ENCODE measurements around the gene TIA1.
A peak's percentile ranks its signal among the peaks of the same experiment; 100 is the strongest.
"Not testable (repeated sequence)": the region's sequence is repeated elsewhere in the genome, so short reads cannot be mapped to it uniquely, and the experiment has no call there.

The TIA1 gene, protein sequence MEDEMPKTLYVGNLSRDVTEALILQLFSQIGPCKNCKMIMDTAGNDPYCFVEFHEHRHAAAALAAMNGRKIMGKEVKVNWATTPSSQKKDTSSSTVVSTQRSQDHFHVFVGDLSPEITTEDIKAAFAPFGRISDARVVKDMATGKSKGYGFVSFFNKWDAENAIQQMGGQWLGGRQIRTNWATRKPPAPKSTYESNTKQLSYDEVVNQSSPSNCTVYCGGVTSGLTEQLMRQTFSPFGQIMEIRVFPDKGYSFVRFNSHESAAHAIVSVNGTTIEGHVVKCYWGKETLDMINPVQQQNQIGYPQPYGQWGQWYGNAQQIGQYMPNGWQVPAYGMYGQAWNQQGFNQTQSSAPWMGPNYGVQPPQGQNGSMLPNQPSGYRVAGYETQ

DNA sequence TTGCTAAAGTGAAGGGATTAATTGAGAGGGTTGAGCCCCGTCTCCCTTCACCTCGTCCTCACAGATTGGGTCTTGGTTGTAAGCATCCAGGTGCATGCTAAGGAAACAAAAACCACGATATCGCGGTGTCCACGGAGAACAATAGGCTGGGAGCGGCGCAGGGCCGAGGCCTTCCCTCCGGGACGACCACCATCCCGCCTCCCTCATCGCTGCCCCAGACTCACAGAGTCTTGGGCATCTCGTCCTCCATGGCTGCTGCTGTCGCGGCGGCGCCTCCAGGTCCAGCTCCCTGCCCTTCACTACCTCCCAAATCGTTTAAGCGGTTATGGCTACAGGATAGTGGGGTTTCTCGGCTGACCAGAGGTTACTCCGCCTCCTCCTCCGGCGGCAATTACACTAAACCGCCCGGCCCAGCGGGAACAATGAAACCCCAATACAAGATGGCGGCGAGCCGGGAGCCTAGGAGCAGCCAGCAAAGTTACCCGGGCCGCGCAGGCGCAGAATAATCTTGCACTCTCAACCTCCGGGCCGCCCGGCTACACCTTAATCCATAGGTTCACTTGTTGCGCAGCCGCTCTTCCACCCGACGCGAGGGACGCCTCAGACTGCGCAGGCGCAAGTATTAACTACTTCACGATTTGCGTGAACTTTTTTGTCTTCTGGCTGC lies at the start of gene TIA1:
Gene TIA1, minus strand, starts transcription at position 448 of the 667 bp plus-strand sequence. Its CDS starts 198 bp downstream, at position 250.
- peak; percentile 99 for DNase-seq

DNA sequence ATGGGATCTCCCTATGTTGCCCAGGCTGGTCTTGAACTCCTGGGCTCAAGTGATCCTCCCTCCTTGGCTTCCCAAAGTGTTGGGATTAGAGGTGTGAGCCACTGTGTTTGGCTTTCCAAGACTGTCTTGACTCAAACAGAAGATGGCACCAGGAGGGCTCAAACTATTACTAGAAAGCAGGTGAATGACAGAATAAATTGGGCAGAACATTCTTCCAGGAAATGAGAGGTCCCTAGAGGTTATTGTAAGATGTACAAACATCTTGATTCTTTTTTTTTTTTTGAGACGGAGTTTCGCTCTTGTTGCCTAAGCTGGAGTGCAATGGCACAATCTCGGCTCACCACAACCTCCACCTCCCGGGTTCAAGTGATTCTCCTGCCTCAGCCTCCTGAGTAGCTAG lies 49.4 kb upstream of the TIA1 start:
- not testable (repeated sequence) for DNase-seq

DNA sequence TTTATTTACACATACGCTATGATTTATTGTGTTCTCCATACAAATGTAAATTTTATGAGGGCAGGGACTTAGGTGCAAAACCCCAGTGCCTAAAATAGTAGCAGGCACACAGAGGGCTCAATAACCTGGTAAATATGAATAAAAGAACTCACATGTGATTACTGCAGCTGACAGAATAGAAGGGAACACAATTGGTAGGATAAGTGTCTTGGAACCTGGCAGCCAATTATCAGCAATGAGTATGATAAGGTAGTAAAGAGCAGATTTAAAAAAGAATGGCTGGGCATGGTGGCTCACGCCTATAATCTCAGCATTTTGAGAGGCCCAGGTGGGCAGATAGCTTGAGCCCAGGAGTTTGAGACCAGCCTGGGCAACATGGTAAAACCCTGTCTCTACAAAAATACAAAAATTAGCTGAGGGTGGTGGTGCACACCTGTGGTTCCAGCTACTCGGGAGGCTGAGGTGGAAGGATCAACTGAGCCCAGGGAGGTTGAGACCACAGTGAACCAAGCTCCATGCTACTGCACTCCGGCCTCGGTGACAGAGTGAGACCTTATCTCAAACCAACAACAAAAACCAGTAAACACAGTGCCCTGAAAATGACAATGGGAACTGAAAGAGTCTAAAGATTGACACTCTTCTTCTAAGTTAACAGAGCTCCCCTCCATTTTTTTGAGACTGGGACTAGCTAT lies 35.2 kb upstream of the TIA1 start:
- DNase-seq = no peak

DNA sequence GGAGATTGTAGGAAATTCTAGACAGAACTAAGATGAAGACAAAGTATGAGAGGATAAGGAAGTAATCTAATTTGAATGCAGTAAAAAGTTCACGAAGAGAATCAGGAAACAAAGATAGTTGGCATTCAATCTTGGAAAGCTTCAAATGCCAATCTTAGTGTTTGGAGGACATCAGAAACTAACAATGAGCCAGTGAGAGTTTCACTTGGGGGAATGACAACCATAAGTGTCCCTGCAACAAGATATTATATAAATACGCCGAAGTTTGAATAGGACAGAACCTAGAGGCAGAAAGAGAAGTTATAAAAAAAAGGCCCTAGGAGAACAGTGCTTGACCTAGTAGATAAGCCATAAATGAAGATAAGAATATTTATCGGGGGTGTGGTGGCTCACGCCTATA lies 34.0 kb upstream of the TIA1 start:
- DNase-seq = no peak

DNA sequence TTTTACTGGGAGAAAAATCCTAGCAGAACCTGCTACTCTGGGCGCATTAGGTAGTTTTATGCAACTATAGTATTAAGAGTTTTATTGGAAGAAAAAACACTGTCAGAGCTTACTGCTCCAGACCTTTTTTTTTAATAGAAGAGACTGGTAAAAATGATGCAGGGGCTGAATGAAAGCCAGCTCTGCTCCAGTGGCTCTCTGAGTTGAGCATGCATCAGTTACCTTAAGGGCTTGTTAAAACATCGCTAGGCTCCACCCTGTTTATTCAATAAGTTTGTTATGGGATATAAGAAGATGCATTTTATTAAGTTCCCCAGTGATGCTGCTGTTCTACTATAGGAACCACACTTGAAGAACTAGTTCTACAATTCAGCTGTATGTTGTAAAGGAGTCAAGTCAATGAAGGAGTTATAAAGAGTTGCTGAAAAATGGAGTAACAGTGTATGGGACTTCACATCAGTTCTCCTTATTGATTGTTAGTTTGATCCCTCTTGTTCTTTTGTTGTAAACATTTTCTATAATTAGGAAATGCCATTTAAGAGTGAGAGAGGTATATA lies 31.9 kb upstream of the TIA1 start:
- no peak for DNase-seq

DNA sequence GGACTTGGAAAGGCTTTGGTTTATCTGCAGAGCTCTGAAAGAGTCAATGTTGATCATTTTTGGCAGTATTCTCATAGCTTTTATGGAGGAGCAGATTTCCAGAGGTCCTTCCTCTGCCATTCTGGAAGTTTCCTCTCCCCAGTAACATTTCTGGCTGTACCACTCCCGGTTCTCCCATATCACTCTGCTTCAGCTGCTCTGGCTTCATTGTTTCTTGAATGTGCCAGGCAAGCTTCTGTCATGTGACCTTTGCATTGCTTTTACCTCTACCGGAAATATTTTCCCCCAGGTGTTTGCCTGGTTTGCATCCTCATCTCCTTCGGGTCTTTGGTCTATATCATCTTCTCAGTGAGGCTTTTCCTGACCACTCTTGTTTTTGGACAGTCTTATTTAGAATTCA lies 21.9 kb upstream of the TIA1 start:
- DNase-seq = no peak

DNA sequence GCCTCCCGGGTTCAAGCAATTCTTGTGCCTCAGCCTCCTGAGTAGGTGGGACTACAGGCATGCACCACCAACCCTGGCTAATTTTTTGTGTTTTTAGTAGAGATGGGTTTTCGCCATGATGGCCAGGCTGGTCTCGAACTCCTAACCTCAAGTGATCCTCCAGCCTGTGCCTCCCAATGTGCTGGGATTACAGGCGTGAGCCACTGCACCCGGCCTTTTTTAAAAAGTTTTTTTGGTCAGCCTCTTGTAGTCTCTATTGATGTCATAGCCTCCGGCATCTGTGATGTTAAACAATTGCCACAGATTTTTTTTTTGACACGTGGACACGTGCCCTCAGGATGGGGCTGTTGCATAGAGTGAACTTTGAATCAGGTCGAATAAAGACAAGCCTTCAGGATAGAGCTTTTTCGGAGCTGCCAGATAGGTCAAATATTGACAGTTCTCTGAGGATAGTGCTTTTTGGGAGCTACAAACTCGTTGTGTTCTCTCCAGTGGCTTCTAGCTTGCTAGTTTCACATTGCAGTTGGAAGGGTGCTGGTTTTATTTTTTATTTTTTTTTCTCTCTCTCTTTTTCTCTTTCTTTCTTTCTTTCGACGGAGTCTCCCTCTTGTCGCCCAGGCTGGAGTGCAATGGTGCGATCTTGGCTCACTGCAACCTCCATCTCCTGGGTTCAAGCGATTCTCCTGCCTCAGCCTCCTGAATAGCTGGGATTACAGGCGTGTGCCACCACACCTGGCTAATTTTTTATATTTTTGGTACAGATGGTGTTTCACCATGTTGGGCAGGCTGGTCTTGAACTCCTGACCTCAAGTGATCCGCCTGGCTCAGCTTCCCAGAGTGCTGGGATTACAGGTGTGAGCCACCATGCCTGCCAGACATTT lies 21.2 kb upstream of the TIA1 start:
- not testable (repeated sequence) for DNase-seq

DNA sequence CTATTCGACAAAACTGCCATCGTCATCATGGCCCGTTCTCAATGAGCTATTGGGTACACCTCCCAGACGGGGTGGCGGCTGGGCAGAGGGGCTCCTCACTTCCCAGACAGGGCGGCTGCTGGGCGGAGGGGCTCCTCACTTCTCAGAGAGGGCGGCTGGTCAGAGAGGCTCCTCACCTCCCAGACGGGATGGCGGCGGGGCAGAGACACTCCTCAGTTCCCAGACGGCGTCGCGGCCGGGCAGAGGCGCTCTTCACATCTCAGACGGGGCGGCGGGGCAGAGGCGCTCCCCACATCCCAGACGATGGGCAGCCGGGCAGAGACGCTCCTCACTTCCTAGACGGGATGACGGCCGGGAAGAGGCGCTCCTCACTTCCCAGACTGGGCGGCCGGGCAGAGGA lies 18.5 kb upstream of the TIA1 start:
- DNase-seq = not testable (repeated sequence)

DNA sequence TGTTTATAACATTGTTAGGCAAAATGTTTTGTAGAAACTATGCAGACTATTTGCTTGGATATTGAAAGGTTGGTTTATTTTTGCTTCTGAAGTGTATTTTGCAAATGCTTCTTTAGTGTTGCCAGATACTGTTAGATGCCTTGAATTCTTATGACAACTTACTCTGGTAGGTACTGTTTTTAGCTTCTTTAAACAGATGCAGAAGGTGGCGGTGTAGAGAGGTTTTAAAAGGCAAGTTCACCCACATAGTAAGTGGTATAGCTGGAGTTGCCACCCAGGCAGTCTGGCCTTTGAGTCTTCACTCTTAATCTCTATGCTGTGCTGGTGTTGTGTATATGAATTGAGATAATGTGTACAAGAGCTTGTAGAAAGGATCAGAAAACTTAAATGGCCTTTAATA lies 13.1 kb upstream of the TIA1 start:
- DNase-seq = no peak

DNA sequence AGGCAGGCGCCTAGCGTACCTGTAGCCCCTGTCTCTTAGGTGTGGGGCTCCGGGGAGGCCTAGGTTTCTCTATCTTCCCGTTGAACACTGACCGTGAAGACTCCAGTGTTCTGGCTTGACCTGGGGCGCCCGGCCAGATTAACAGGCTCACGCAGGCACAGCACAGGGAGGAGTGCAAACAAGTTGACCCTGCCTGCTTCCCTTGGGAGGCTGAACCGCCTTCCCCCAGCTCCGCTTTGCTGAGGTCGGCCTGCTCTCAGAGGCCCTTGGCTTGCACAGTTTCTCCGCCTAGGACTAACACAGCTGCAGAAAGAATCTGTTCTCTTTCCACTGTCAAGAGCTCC lies 10.1 kb upstream of the TIA1 start:
- no peak for DNase-seq

DNA sequence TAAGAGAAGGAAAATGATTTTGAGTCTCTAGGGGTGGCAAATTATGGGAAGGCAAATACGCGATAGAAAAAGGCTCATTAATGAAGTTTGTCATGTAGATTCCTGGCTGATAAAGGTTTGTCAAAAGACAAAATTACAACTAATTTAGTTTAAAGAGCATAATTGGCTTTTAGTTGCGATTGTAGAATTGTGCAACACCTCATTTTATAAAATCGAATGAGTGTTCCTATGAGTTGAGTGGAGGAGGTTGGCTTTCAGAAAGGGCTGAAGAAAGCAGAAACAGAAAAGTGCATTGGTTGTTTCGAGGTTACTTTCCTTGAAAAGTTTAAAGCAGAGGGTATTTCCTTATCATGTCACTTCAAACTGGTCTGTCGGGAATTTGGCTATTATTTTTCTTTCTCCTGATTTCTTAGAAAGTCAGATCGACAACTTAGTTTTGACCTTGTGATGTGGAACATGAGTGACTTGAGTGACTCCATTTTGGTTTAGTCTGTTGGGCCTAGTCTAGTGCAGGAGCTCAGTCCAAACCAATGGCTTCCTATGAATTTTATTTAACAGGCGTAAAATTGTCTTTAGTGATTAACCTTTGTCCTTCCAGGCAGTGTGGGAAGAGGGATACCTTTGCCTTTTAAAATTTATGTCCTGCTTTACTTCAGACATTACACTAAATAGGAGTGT lies 7.3 kb upstream of the TIA1 start:
- DNase-seq = no peak

DNA sequence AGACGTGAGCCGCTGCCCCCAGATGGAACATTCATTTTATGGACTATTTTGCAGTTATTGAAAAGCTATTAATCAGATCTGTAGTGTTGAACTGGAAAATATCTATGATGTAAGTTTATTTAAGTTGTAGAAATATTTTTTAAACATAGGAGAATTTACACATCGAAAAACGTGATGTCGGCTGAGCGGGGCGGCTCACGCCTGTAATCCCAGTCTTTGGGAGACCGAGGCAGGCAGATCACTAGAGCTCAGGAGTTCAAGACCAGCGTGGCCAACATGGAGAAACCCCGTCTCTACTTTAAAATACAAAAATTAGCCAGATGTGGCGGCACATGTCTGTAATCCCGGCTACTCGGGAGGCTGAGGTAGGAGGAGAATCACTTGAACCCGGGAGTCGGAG lies 2.0 kb upstream of the TIA1 start:
- DNase-seq = no peak

DNA sequence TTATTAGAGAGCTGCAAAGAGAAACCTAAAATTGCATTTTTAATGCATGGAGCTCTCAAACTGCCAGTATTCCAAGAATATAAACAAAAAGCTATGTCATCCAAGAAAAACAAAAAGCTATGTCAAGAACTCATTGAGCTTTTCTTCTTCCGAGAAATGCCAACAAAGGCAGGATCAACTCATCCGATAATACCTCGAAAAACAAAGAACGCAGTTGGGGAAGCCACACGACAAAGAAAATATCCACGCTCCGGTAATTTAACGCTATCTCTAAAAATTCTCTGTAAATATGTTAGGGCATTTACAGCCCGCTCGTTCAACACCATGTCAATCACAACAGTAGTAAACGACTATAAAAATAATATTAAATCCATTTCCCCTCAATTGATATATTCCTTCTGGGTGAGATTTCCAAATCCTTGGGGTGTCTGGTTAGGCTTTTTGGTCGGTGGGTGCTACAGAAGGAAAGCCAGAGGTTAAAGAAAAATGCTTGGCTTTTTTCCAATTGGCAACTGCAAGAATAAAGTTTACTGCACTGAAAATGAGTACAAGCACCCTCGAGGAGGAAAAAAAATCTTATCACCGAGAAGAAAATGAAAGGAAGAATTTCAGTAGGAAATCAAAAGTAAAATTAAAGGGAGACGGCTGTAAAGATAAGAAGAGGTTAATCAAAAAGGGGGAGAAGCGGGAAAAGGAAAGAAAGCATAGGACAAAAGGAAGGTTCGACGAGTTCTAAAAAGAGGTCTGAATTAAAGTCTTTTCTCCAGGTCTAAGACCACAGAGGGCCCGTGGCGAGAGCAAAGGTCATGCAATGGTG lies 856 bp downstream of the TIA1 start:
- peak; percentile 46 for DNase-seq

DNA sequence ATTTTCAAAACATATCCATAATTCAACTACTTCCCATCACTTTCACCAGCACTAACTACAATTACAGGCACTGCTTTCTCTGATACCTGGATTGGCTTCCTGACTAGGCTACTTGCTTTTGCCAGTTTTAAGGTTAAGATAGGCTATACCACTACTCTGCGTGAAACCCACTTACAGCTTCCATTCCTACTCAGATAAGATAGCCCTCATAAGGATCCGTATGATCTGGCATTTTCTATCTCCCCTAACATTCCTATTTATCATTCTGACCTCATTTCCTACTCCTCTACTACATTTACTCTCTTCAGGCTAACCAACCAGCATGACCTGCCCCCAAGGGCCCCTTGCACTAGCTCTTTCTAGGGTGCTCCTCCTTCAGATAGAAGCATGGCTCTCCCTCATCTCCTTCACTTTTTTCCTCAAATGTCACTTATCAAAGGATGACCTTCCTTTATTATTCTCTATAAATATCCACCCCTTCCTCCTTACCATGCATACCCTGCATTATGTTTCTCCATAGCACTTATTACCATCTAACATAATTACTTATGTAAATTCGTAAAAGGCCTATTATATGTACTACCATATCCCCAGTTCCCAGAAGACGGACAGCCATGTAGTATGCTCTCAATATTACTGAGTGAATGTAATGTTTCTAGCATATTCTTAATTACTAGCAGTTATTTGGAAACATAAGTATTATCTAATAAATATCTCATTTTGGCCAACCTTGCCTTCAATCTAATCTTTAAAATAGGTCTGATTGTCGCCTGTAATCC lies 4.4 kb downstream of the TIA1 start:
- DNase-seq = no peak

DNA sequence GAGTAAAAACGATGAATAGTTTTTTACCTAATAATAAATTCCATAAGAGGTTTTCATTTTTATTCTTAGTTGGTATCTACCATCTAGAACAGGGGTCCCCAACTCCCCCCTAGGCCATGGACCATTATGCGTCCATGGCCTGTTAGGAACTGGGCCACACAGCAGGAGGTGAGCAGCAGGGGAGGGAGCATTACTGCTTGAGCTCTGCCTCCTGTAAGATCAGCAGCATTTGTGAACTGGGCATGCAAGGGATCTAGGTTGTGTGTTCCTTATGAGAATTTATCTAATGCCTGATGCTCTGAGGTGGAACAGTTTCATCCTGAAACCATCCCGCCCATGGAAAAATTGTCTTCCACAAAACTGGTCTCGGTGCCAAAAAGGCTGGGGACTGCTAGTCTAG lies 5.9 kb downstream of the TIA1 start:
- DNase-seq = no peak

DNA sequence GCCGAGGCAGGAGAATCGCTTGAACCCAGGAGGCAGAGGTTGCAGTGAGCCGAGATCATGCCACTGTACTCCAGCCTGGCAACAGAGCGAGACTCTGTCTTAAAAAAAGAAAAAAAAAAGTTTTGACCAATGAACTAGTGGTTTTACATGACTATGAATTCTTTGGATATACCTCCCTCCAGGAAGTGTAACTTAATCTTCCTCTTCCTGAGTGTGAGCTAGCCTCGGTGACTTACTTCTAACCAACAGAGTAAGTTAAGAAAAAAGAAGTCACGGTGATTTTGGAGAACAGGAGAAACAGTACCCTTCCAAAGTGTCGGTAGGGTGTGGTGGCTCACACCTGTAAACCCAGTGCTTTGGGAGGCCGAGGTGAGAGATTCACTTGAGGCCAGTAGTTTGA lies 7.1 kb downstream of the TIA1 start:
- no peak for DNase-seq

DNA sequence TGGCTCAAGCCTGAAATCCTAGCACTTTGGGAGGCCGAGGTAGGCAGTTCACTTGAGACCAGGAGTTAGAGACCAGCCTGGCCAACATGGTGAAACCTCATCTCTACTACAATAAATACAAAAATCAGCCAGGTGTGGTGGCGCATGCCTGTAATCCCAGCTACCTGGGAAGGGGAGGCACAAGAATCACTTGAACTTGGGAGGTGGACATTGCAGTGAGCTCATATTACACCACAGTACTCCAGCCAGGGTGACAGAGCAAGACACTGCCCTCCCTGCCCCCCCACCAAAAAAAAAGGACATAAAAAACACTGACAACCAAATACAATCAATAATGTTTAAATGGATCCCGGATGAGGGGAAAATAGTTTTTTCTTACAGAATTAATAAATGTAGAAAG lies 7.8 kb downstream of the TIA1 start:
- no peak for DNase-seq

DNA sequence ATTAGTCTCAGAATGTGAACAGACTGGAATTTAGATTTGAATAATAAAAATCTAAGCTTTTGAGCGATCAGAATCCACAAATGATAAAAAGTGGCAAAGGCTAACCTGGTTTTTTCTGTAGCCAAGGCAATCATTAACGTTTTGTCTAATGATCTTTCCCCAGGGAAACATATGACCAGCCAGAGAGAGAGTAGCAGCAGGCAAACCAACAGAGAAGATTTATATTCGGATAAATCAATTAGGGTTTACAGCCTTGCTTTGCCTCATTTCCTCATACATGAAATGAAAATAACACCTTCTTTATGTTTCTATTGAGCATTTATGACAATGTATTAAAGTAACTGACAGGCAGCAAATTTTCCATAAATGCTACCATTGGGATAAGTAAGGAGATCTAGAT lies 14.5 kb downstream of the TIA1 start:
- DNase-seq = no peak

DNA sequence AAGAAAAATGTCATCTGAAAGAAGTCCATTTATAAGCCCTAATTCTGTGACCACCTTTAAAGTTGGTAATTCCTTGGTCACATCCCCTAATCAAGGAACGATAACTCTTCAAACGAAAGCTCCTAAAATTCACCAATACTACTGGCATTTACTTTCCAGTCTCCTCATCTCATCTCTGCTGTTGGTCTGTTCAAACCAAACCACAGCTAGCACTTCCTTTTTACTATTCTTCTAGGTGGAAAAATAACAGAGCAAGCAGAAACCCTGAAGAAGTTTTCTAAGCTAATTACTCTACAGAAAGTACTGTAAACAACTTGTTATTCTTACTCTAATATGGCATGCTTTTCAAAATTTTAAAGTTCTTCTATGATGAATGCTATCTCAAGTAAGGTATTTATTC lies 21.6 kb downstream of the TIA1 start:
- no peak for DNase-seq

DNA sequence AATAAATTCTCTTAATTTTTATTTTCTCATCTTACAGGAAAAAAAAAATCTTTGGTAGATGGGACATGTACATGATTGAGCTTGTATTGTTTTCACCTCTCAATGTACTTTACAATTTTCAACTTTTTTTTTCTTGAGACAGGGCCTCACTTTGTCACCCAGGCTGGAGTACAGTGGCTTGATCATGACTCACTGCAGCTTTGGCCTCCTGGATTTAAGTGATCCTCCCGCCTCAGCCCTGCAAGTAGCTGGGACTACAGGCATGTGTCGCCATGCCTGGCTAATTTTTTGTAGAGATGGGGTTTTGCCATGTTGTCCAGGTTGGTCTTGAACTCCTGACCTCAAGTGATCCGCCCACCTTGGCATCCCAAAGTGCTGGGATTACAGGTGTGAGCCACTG lies 25.1 kb downstream of the TIA1 start:
- not testable (repeated sequence) for DNase-seq

Measured in NCI-H1694 treated with DMSO at 0.1 percent for 48 hours (cell line).